HepG2 (cell line): ENCODE data around the gene EIF6. TPM values are rescaled to one million over a fixed set of nuclear protein-coding genes. Genes with fewer than 3 reads are reported as not detected.
A peak's percentile ranks its signal among the peaks of the same experiment; 100 is the strongest.

Experiments used
- ATAC-seq: fragments of 200-7000 bp; cut with Tn5 transposase; 3 replicates; pipeline ENCODE4 v1.9.1; 2020; ENCODE audit warnings: mild to moderate bottlenecking, moderate library complexity
- BruUV-seq: library from RNA; stranded (reverse); fragments of 400-500 nt; replicated peaks from 2 replicates; lab custom pipeline; 2021; lab: Mats Ljungman, UMichigan
- CTCF ChIA-PET: fragments of 300-600 bp; formaldehyde crosslinking; extraction: SDS; loops from one replicate; lab custom pipeline; 2021; ENCODE audit warnings: low total read pairs, inconsistent platforms, low intra/inter-chr PET ratio; lab: Yijun Ruan, JAX
- POLR2A ChIA-PET: fragments of 350-600 bp; sonication (Branson Sonifier 250); formaldehyde crosslinking; loops from one replicate; lab custom pipeline; 2020; ENCODE audit warnings: antibody characterized with exemption, inconsistent platforms; lab: Yijun Ruan, JAX
- DNase-seq: peaks from one replicate; pipeline ENCODE4 v3.0.0-alpha.2; 2015; ENCODE audit warnings: low spot score
- FAIRE-seq: peaks from 3 replicates; lab custom pipeline; 2011; peaks lifted over from hg19 to GRCh38; lab: Jason Lieb, UNC
- H2AFZ ChIP-seq: one replicate; pipeline ENCODE4 v1.6.1; 2011; ENCODE audit warnings: low read length, inconsistent platforms
- H3K27ac ChIP-seq: fragments of 300-600 bp; 3 replicates; pipeline ENCODE4 v1.8.0; 2011; ENCODE audit warnings: mixed run types, mild to moderate bottlenecking, mixed read lengths, low read length, inconsistent platforms; ENCODE audit not compliant: insufficient read depth; ENCODE audit errors: extremely low read length
- H3K27me3 ChIP-seq, 2 experiments: fragments of 200-600 bp in 1 of 2; 2 replicates in 1 of 2; 3 replicates in 1 of 2; pipeline versions ENCODE4 v1.6.0 to v1.8.0; 2011; ENCODE audit warnings: low read length in 2 of 2, mild to moderate bottlenecking in 2 of 2, moderate library complexity in 2 of 2, inconsistent platforms in 1 of 2; ENCODE audit not compliant: insufficient read depth in 2 of 2, control insufficient read depth in 1 of 2
- H3K36me3 ChIP-seq, 2 experiments: fragments of 200-600 bp in 1 of 2; replicated peaks in 1 of 2; 2 replicates in 1 of 2; 3 replicates in 1 of 2; pipeline versions ENCODE4 v1.5.1 to v1.8.0; 2011; ENCODE audit warnings: low read length in 2 of 2, inconsistent platforms in 1 of 2; ENCODE audit not compliant: insufficient read depth in 2 of 2, control insufficient read depth in 1 of 2
- H3K4me1 ChIP-seq: 2 replicates; pipeline ENCODE4 v1.5.1; 2012; ENCODE audit warnings: low read length, inconsistent platforms; ENCODE audit not compliant: insufficient read depth
- H3K4me2 ChIP-seq: 2 replicates; pipeline ENCODE4 v1.6.0; 2011; ENCODE audit warnings: low read depth, low read length, inconsistent platforms
- H3K4me3 ChIP-seq, 3 experiments: fragments of 200-600 bp in 1 of 3; sonication (generic), shearing (Covaris generic) in 1 of 3; replicated peaks in 1 of 3; 2 replicates each; pipeline ENCODE4 v1.5.1; 2011 to 2016; ENCODE audit warnings: low read length in 3 of 3, inconsistent platforms in 2 of 3, low read depth in 2 of 3, mild to moderate bottlenecking in 2 of 3, control low read depth in 1 of 3, mixed read lengths in 1 of 3; ENCODE audit not compliant: insufficient read depth in 1 of 3
- H3K79me2 ChIP-seq: one replicate; pipeline ENCODE4 v1.6.1; 2011; ENCODE audit warnings: low read length, inconsistent platforms; ENCODE audit not compliant: insufficient read depth
- H3K9ac ChIP-seq: 2 replicates; pipeline ENCODE4 v1.6.0; 2011; ENCODE audit warnings: mild to moderate bottlenecking, low read depth, low read length, inconsistent platforms; ENCODE audit not compliant: insufficient read depth
- H3K9me3 ChIP-seq: 2 replicates; pipeline ENCODE4 v1.5.1; 2012; ENCODE audit warnings: mild to moderate bottlenecking, low read length
- H4K20me1 ChIP-seq: 2 replicates; pipeline ENCODE4 v1.6.0; 2011; ENCODE audit warnings: inconsistent platforms, mild to moderate bottlenecking, low read length, moderate library complexity; ENCODE audit not compliant: insufficient read depth
- ARHGAP35 ChIP-seq: sonication (generic); formaldehyde crosslinking; IDR thresholded peaks from 2 replicates; pipeline ENCODE4 v1.9.0; 2022; ENCODE audit warnings: mild to moderate bottlenecking, inconsistent platforms, moderate library complexity, missing genetic modification reagents, borderline replicate concordance
- ELK4 ChIP-seq: sonication (generic); formaldehyde crosslinking; IDR thresholded peaks from 2 replicates; pipeline ENCODE4 v1.9.0; 2021; ENCODE audit warnings: missing genetic modification reagents, borderline replicate concordance
- GTF3A ChIP-seq: sonication (generic); formaldehyde crosslinking; conservative IDR thresholded peaks from 2 replicates; pipeline ENCODE4 v1.4.0; 2020; ENCODE audit warnings: mild to moderate bottlenecking, missing genetic modification reagents
- HNRNPL ChIP-seq: fragments of 200-400 bp; formaldehyde crosslinking; IDR thresholded peaks from 2 replicates; pipeline ENCODE4 v1.6.1; 2017; ENCODE audit warnings: mild to moderate bottlenecking, low read depth, low read length
- KAT2B ChIP-seq: fragments of 150-350 bp; IDR thresholded peaks from 2 replicates; pipeline ENCODE4 v1.6.1; 2014; ENCODE audit warnings: low read depth, low read length, borderline replicate concordance
- KLF12 ChIP-seq: sonication (generic); formaldehyde crosslinking; IDR thresholded peaks from 2 replicates; pipeline ENCODE4 v1.4.0; 2020; ENCODE audit warnings: missing genetic modification reagents, borderline replicate concordance
- MAX ChIP-seq: IDR thresholded peaks from 2 replicates; pipeline ENCODE4 v1.6.1; 2012; ENCODE audit warnings: inconsistent platforms
- MLX ChIP-seq: IDR thresholded peaks from 2 replicates; pipeline ENCODE4 v1.6.1; 2016
- NAIF1 ChIP-seq: sonication (generic); formaldehyde crosslinking; IDR thresholded peaks from 2 replicates; pipeline ENCODE4 v1.5.0; 2020; ENCODE audit warnings: mild to moderate bottlenecking, missing genetic modification reagents, borderline replicate concordance
- NR2F1 ChIP-seq, 2 experiments: fragments of 450-650 bp in 1 of 2; formaldehyde crosslinking in 1 of 2; IDR thresholded peaks; 2 replicates each; pipeline versions ENCODE4 v1.5.0 to v1.6.1; 2016 to 2020; ENCODE audit warnings: mild to moderate bottlenecking in 1 of 2, missing compliant biosample characterization in 1 of 2, missing genetic modification reagents in 1 of 2, moderate library complexity in 1 of 2
- NR2F6 ChIP-seq, 2 experiments: IDR thresholded peaks; 2 replicates each; pipeline ENCODE4 v1.6.1; 2016; ENCODE audit warnings: antibody characterized with exemption in 1 of 2, mild to moderate bottlenecking in 1 of 2
- PPARG ChIP-seq: conservative IDR thresholded peaks from 2 replicates; pipeline ENCODE4 v1.6.1; 2016; ENCODE audit warnings: missing biosample characterization, missing genetic modification reagents
- PRPF4 ChIP-seq: fragments of 200-400 bp; formaldehyde crosslinking; IDR thresholded peaks from 2 replicates; pipeline ENCODE4 v1.6.1; 2016; ENCODE audit warnings: low read length, low read depth; ENCODE audit not compliant: poor library complexity, severe bottlenecking
- SYNCRIP ChIP-seq: fragments of 200-400 bp; formaldehyde crosslinking; IDR thresholded peaks from 2 replicates; pipeline ENCODE4 v1.6.1; 2018; ENCODE audit warnings: mild to moderate bottlenecking, low read depth, low read length; ENCODE audit not compliant: insufficient read depth
- ZNF558 ChIP-seq: sonication (generic); formaldehyde crosslinking; IDR thresholded peaks from 2 replicates; pipeline ENCODE4 v1.9.0; 2022; ENCODE audit warnings: mild to moderate bottlenecking, missing genetic modification reagents, borderline replicate concordance
- ZNF781 ChIP-seq: sonication (generic); formaldehyde crosslinking; IDR thresholded peaks from 2 replicates; pipeline ENCODE4 v1.5.1; 2020; ENCODE audit warnings: borderline replicate concordance, mild to moderate bottlenecking, missing genetic modification reagents; ENCODE audit errors: not compliant biosample characterization
- ZNF839 ChIP-seq: sonication (generic); formaldehyde crosslinking; IDR thresholded peaks from 2 replicates; pipeline ENCODE4 v1.4.0; 2020; ENCODE audit warnings: missing genetic modification reagents, mild to moderate bottlenecking, borderline replicate concordance
- WGBS: methylation state at CpG from one replicate; pipeline ENCODE4 v1.1.6; 2017; ENCODE audit warnings: low lambda C conversion rate; 5-methylcytosine and 5-hydroxymethylcytosine counted together
- in situ Hi-C: cut with HindIII; loops from 2 replicates; pipeline ENCODE4 v1.10.0; 2017; ENCODE audit warnings: low pct_unique_long_range_greater_than_20kb; ENCODE audit not compliant: extremely low pct_ligation_motif_present
- intact Hi-C: fragments of 100-400 bp; cut with micrococcal nuclease; formaldehyde crosslinking; loops from one replicate; pipeline ENCODE4 v1.10.0; 2022; ENCODE audit not compliant: unreplicated experiment
- polyA plus RNA-seq, 8 experiments: library from polyadenylated mRNA; depleted of rRNA in 3 of 8; stranded (reverse) in 7 of 8; unstranded in 1 of 8; fragments of >200 nt; fragmentation: Illumina TruSeq in 4 of 8; extraction: Trizol in 4 of 8; gene quantifications; 2 replicates each; pipeline versions ENCODE4 v1.2.1 to v1.2.3, GENCODE V29; 2011 to 2016; ENCODE audit warnings: low read depth in 4 of 8, missing spikeins in 1 of 8, mixed read lengths in 1 of 8; ENCODE audit not compliant: insufficient read depth in 1 of 8
- total RNA-seq, 5 experiments: library from RNA; depleted of rRNA; stranded (reverse); fragments of >200 nt; fragmentation: Illumina TruSeq; extraction: Trizol; gene quantifications; 2 replicates each; pipeline ENCODE4 v1.2.3, GENCODE V29; 2016; ENCODE audit warnings: low read depth in 1 of 5
- TF ChIP-seq, protein P1 (sequence below): sonication (generic); formaldehyde crosslinking; IDR thresholded peaks from 2 replicates; pipeline ENCODE4 v1.5.0; 2020; ENCODE audit warnings: missing genetic modification reagents

Gene EIF6
- total and polyA plus RNA-seq, 2 of the 13 experiments (the other 11 are each of a cell fraction or from before 2014, with no cell fraction given): 462 to 466 TPM

GRCh38 chr20:35269055-35269781 is 15.4 kb downstream of the EIF6 start:
- H3K9ac ChIP-seq: no peak overlapping the region
- no peaks in the 10 kb centered on the region for H4K20me1 ChIP-seq
- H3K4me3 ChIP-seq: peak overlapping the region in 1 of 3 experiments; percentile 35; a peak in 2 of 6 replicates
- H3K9me3 ChIP-seq: no peaks in the 10 kb centered on the region
- in situ Hi-C loops (loop anchor here (5.0 to 10.0 kb wide), 2 partner anchors 122 to 394 kb away; partner anchors contain the start of genes ACSS2, EDEM2 and GGT7), intact Hi-C loops (loop anchor here (1.0 kb wide), 5 partner anchors 61 to 435 kb away; no protein-coding TSS in a partner anchor)
- no TSS peak for BruUV-seq
- peak overlapping the region; percentile 57 for H3K4me2 ChIP-seq
- ATAC-seq: peak; percentile 82
- H3K36me3 ChIP-seq: no peaks in the 10 kb centered on the region
- no peak overlapping the region for H3K27ac ChIP-seq
- peaks cover 19% of the 10 kb centered on the region for H3K4me1 ChIP-seq
- no peaks in the 10 kb centered on the region for H3K27me3 ChIP-seq
- ChIA-PET POLR2A (interaction anchor here (0.7 to 8.8 kb wide), 14 partner anchors 8 to 186 kb away, joined by 3 to 80 read pairs (median 3); partner anchors contain the start of genes CEP250, EDEM2 and EIF6), CTCF (interaction anchor here (0.7 to 3.4 kb wide), 9 partner anchors 61 to 435 kb away, joined by 3 to 27 read pairs (median 6); partner anchors contain the start of gene EDEM2)
- WGBS: 25% methylated on average over 11 of the region's 14 CpGs
- no peak overlapping the region for H2AFZ ChIP-seq
- H3K79me2 ChIP-seq: no peaks in the 10 kb centered on the region
- peak; percentile 98 for FAIRE-seq
- DNase-seq: peak; percentile 77
- TF ChIP-seq HNRNPL: no peak
- no peak for TF ChIP-seq PPARG (CRISPR knock-in tag)
- TF ChIP-seq ARHGAP35: peak; percentile 40; the same call in 1 of the 2 replicates
- TF ChIP-seq GTF3A (CRISPR knock-in tag): no peak
- peak; percentile 65; the same call in 1 of the 2 replicates for TF ChIP-seq MAX
- TF ChIP-seq, protein P1, sequence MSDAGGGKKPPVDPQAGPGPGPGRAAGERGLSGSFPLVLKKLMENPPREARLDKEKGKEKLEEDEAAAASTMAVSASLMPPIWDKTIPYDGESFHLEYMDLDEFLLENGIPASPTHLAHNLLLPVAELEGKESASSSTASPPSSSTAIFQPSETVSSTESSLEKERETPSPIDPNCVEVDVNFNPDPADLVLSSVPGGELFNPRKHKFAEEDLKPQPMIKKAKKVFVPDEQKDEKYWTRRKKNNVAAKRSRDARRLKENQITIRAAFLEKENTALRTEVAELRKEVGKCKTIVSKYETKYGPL (CRISPR knock-in tag): no peak
- no peak for TF ChIP-seq KLF12 (CRISPR knock-in tag)
- no peak for TF ChIP-seq NR2F6 (IDR thresholded peaks at IDR 0.05)
- TF ChIP-seq NR2F6 (CRISPR knock-in tag; IDR thresholded peaks at IDR 0.05): no peak; the same call in 1 of the 2 replicates
- TF ChIP-seq PRPF4: no peak
- no peak for TF ChIP-seq KAT2B
- TF ChIP-seq NAIF1: no peak
- no peak for TF ChIP-seq SYNCRIP
- TF ChIP-seq ZNF558 (CRISPR knock-in tag): no peak
- TF ChIP-seq ZNF781 (CRISPR knock-in tag): no peak
- TF ChIP-seq ELK4: no peak
- TF ChIP-seq NR2F1 (CRISPR knock-in tag; IDR thresholded peaks at IDR 0.05): no peak
- TF ChIP-seq ZNF839: no peak
- TF ChIP-seq MLX (CRISPR knock-in tag): no peak
